HG03571 (cell line): ENCODE results near the gene USP36.

Experiments
- ATAC-seq: cut with Tn5 transposase; IDR thresholded peaks from one replicate; pipeline ENCODE4 v1.9.1; 2021; ENCODE audit not compliant: unreplicated experiment

USP36 gene

DNA sequence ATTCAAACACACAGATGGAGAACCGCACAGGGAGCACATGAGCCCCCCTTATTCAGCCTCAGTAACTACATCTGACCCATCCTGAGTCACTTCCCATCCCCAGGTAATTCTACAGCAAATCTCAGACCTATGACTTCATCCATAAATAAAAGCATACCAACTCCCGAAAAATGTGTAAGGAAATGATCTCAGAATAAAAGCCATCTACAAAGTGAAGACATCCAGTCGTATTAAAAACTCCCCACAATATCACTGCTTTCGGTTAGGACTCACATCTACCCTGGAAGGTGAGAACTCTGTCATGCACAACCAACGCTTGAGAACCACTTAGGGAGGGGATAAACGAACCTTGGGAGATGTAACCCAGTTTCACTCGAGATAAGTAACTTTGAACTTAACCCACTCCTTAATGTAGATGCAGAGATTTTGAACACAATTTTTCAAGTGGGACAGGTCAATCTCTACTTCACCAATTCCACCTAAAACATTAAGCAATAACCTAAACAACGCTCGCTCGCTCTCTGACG lies 1.3 kb downstream of the USP36 start:
- no peak for ATAC-seq

- no peak for ATAC-seq
These were observed 2.0 kb downstream of the USP36 start for GRCh38 chr17:78838574-78839005.

DNA sequence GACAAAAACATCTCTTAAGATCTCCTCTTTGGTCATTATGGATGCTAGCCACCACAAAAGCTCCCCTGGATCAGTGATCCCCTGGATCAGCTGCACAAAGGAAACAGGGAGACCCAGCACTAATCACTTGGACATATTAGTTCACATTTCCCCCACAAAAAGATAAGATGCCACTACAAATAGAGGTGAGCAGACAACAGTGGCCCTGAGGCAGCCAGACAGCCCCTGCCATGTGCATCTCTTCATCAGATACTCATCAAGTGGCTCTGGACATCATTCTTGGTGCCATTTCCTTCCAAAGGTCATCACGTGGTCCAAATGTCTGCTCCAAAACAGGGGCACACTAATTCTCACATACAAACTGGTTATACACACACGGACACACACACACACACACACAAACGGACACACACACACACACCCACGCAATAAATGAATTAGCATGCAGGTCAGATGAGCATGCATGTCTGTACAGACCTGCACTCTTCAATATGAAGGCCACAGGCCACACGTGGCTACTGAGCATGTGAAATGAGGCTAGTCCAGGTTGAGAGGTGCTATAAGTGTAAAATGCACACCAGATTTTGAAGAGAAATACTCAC lies 4.1 kb downstream of the USP36 start:
- ATAC-seq = no peak

DNA sequence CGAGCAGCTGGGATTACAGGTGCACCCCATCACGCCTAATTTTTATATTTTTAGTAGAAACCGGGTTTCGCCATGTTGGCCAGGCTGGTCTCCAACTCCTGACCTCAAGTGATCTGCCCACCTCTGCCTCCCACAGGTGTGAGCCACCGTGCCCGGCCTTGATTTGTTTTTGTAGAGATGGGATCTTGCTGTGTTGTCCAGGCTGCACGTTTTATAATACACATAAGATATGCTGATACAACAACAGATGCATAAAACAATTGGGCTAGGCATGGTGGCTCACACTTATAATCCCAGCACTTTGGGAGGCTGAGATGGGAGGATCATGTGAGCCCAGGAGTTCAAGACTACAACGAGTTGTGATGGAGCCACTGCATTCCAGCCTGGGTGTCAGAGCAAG lies 6.0 kb downstream of the USP36 start:
- no peak for ATAC-seq

GRCh38 chr17:78832541-78832810 lies 8.1 kb downstream of the USP36 start:
- ATAC-seq = no peak

- no peak for ATAC-seq
These were observed 8.7 kb downstream of the USP36 start for GRCh38 chr17:78831688-78832540.

GRCh38 chr17:78829477-78829876 lies 11.1 kb downstream of the USP36 start:
- ATAC-seq = no peak

GRCh38 chr17:78828470-78829185 lies 12.0 kb downstream of the USP36 start:
- no peak for ATAC-seq

DNA sequence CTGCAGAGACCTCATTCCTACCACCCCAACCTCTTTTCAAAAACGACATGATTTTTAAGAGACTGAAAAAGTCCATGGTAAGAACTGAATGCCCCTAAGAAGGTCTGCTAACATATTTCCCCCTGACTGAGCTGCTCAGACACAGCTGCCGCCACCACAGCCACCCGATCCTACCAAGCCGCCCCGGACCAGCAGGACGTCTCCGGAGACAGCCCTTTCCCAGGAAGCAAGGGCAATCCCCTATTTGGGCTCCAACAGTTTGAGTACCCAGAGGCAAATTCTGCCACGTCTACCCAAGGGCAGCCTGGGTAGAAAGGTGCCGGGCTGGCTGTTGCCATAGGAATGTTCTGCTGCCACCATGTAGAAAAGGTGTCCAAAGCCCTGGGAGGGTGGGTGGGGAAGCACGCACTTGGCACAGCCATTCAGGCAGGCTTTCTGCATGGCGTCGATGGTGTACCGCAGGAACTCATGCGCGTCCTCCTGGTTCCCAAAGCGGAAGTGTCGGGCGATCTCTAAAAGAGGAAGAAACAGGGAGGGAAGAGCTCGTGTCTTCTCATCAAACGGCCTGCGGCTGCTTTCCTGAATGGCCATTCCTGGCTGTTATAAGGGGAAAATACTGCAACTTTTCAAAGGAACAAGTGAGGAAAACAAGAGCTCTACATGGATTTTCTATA lies 13.6 kb downstream of the USP36 start:
- no peak for ATAC-seq

- ATAC-seq = no peak
These were observed 14.2 kb downstream of the USP36 start for GRCh38 chr17:78826421-78826820.

DNA sequence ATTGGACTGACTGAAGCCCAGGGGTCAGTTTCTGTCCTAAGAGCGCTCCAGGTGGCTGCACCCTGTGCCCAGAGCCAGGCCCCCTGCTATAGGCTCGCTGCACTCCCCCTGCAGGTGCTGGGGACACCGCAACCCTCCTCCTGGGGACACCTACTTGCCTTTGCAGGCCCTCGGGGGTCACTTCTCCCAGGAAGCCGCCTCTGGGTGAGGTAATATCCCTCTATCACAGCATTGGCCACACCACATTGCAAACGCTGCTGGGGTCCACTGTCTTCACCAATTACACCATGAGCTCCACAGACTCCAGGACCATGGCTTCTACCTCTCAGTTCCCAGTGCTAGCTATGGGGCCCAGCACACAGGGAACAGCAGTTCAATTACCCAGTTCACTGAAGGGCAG lies 14.9 kb downstream of the USP36 start:
- ATAC-seq = no peak

- ATAC-seq = no peak
These were observed 16.4 kb downstream of the USP36 start for GRCh38 chr17:78824240-78824639.

- ATAC-seq = no peak
These were observed 17.1 kb downstream of the USP36 start for GRCh38 chr17:78823282-78824046.

- ATAC-seq = no peak
These were observed 18.1 kb downstream of the USP36 start for GRCh38 chr17:78822552-78822951.

DNA sequence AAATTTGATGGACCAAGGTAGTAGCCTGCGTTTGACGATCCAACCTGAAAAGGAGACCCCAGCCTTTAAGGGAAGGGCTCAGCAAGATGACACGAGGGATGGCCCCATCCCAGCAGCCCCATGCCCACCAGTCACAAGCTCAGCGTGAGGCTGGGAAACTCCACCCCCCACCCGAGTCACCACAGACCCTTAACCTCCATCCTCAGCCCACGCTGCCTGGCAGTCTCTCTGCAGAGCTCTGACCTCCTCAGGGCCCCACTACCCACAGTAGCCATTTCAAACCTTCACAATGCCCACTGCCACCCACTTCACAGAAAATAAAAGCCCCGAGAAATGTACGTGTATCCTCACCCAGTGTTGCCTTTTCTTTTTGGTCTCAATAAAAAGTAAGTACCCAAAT lies 18.7 kb downstream of the USP36 start:
- no peak for ATAC-seq

DNA sequence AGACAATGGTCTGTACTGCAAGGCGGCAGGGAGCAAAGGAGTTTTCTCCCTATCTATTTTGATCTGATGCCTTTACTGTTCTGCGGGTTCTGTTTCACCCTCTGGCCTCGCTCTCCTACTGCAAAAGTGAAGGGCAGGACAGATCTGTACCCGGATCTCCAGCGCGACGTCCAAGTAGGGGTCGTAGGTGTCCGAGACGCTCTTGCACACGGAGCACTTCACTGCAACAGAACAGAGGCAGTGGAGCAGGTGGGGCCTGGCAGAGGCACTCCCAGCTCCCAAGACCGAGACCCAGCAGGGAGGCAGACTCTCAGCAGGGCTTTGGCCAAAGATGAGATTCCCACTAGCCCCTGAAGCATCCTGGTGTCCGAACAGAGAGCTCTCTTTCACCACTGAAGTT lies 19.8 kb downstream of the USP36 start:
- no peak for ATAC-seq

GRCh38 chr17:78819806-78820792 lies 20.5 kb downstream of the USP36 start:
- no peak for ATAC-seq

- no peak for ATAC-seq
These were observed 21.2 kb downstream of the USP36 start for GRCh38 chr17:78819402-78819801.

DNA sequence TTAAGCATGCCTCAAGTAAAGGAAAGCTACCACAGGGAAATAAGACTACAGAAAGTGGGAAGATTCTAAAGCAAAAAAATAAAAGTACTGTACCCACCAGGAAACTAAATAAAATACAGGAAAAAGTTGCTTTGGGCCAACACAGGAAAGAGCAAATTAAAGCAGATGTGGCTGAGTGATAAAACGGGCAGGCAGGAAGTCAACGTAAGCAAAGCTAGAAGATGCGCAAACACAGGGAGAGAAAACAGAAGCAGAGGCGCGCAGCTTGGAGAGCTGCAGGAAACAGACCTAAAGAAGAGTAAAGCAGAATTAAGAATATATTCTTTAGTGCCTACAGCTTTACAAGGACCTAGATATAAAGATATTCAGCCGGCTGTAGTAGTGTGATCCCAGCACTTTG lies 21.7 kb downstream of the USP36 start:
- no peak for ATAC-seq
